GM12878 (cell line): ENCODE measurements around the gene WNT9B. TPM values are rescaled to one million over a fixed set of nuclear protein-coding genes. Genes with fewer than 3 reads are reported as not detected.

ENCODE experiments used
- ATAC-seq: fragments of 200-7000 bp; cut with Tn5 transposase; 3 replicates; pipeline ENCODE4 v1.9.1; 2020; ENCODE audit warnings: mild to moderate bottlenecking, moderate library complexity
- BruUV-seq: library from RNA; stranded (reverse); fragments of 400-500 nt; replicated peaks from 2 replicates; lab custom pipeline; 2021; lab: Mats Ljungman, UMichigan
- CTCF ChIA-PET: fragments of 300-600 bp; sonication (Branson Sonifier 250); formaldehyde crosslinking; extraction: SDS; loops from one replicate; lab custom pipeline; 2021; ENCODE audit warnings: inconsistent platforms; lab: Yijun Ruan, JAX
- POLR2A ChIA-PET: fragments of 350-600 bp; formaldehyde crosslinking; extraction: SDS; loops from one replicate; lab custom pipeline; 2021; ENCODE audit warnings: inconsistent platforms; lab: Charles Lee
- RAD21 ChIA-PET: fragments of 300-600 bp; sonication (Branson Sonifier 250); formaldehyde crosslinking; loops from one replicate; lab custom pipeline; 2023; ENCODE audit warnings: antibody characterized with exemption; ENCODE audit not compliant: unreplicated experiment; lab: Charles Lee
- SMC1A ChIA-PET: fragments of 300-600 bp; sonication (Branson Sonifier 250); formaldehyde crosslinking; loops from one replicate; lab custom pipeline; 2023; ENCODE audit not compliant: unreplicated experiment, uncharacterized antibody; lab: Charles Lee
- DNase-seq: peaks from one replicate; pipeline ENCODE4 v3.0.0-alpha.2; 2011; ENCODE audit warnings: low read depth, low spot score
- FAIRE-seq: peaks from 3 replicates; lab custom pipeline; 2011; peaks lifted over from hg19 to GRCh38; lab: Jason Lieb, UNC
- H2AFZ ChIP-seq: 2 replicates; pipeline ENCODE4 v1.6.0; 2011; ENCODE audit warnings: low read depth, low read length, control low read depth; ENCODE audit not compliant: control insufficient read depth
- H3K27ac ChIP-seq: 2 replicates; pipeline ENCODE4 v1.5.1; 2011; ENCODE audit warnings: control low read depth; ENCODE audit not compliant: control insufficient read depth, insufficient read depth
- H3K27me3 ChIP-seq, 2 experiments: replicated peaks in 1 of 2; 2 replicates each; pipeline versions ENCODE4 v1.6.0 to v1.6.1; 2011; ENCODE audit warnings: low read length in 1 of 2; ENCODE audit not compliant: control insufficient read depth in 2 of 2, insufficient read depth in 2 of 2
- H3K36me3 ChIP-seq, 2 experiments: 2 replicates each; pipeline ENCODE4 v1.5.1; 2011; ENCODE audit warnings: low read length in 1 of 2; ENCODE audit not compliant: control insufficient read depth in 2 of 2, insufficient read depth in 2 of 2
- H3K4me1 ChIP-seq: 2 replicates; pipeline ENCODE4 v1.6.1; 2011; ENCODE audit warnings: mild to moderate bottlenecking, low read length, moderate library complexity, mixed read lengths; ENCODE audit not compliant: control insufficient read depth, insufficient read depth
- H3K4me2 ChIP-seq: 2 replicates; pipeline ENCODE4 v1.6.0; 2011; ENCODE audit warnings: control low read depth; ENCODE audit not compliant: control insufficient read depth, insufficient read depth
- H3K4me3 ChIP-seq: fragments of 200-600 bp; sonication (generic); 2 replicates; pipeline ENCODE4 v1.5.1; 2016
- H3K79me2 ChIP-seq: 2 replicates; pipeline ENCODE4 v1.6.0; 2011; ENCODE audit warnings: low read length; ENCODE audit not compliant: control insufficient read depth, insufficient read depth
- H3K9ac ChIP-seq: 2 replicates; pipeline ENCODE4 v1.8.0; 2011; ENCODE audit warnings: low read length, control low read depth, mixed read lengths; ENCODE audit not compliant: control insufficient read depth, insufficient read depth
- H3K9me3 ChIP-seq: replicated peaks from 3 replicates; pipeline ENCODE4 v1.5.1; 2011; ENCODE audit warnings: mild to moderate bottlenecking, low read length; ENCODE audit not compliant: control insufficient read depth, insufficient read depth
- H4K20me1 ChIP-seq: 2 replicates; pipeline ENCODE4 v1.6.0; 2011; ENCODE audit not compliant: control insufficient read depth, insufficient read depth
- BMI1 ChIP-seq: fragments of 450-650 bp; IDR thresholded peaks from 2 replicates; pipeline ENCODE4 v1.6.1; 2016; ENCODE audit warnings: mild to moderate bottlenecking, moderate library complexity, borderline replicate concordance
- CBX3 ChIP-seq: fragments of 200-600 bp; sonication (generic); IDR thresholded peaks from 2 replicates; pipeline ENCODE4 v1.6.1; 2016; ENCODE audit warnings: low read depth, borderline replicate concordance
- CHD1 ChIP-seq: IDR thresholded peaks from 2 replicates; pipeline ENCODE4 v1.6.1; 2012; ENCODE audit warnings: low read depth, low read length, improper control_type of control experiment
- EZH2 ChIP-seq: IDR thresholded peaks from 2 replicates; pipeline ENCODE4 v1.6.1; 2012; ENCODE audit warnings: low read depth, mild to moderate bottlenecking, control low read depth, inconsistent platforms, low read length, borderline replicate concordance; ENCODE audit not compliant: control insufficient read depth
- HDGF ChIP-seq: fragments of 450-650 bp; IDR thresholded peaks from 2 replicates; pipeline ENCODE4 v1.6.1; 2016; ENCODE audit warnings: antibody characterized with exemption
- NKRF ChIP-seq: fragments of 450-650 bp; conservative IDR thresholded peaks from 2 replicates; pipeline ENCODE4 v1.6.1; 2017; ENCODE audit warnings: mild to moderate bottlenecking, moderate library complexity
- NRF1 ChIP-seq: conservative IDR thresholded peaks from 2 replicates; pipeline ENCODE4 v1.6.1; 2011; ENCODE audit warnings: mild to moderate bottlenecking, low read depth, low read length, improper control_type of control experiment
- POLR2A ChIP-seq: IDR thresholded peaks from 2 replicates; pipeline ENCODE4 v1.6.1; 2011; ENCODE audit warnings: low read depth, mild to moderate bottlenecking, low read length
- POLR2AphosphoS2 ChIP-seq: IDR thresholded peaks from 2 replicates; pipeline ENCODE4 v1.6.1; 2011; ENCODE audit warnings: low read depth, mild to moderate bottlenecking, low read length, improper control_type of control experiment, moderate library complexity
- SMARCA5 ChIP-seq: fragments of 450-650 bp; IDR thresholded peaks from 2 replicates; pipeline ENCODE4 v1.6.1; 2017; ENCODE audit warnings: mild to moderate bottlenecking
- SMC3 ChIP-seq: IDR thresholded peaks from 2 replicates; pipeline ENCODE4 v1.6.1; 2011; ENCODE audit warnings: low read length, improper control_type of control experiment, borderline replicate concordance
- SREBF2 ChIP-seq: IDR thresholded peaks from 2 replicates; pipeline ENCODE4 v1.6.1; 2012; ENCODE audit warnings: mild to moderate bottlenecking, low read length
- STAT3 ChIP-seq: IDR thresholded peaks from 2 replicates; pipeline ENCODE4 v1.6.1; 2011; ENCODE audit warnings: low read depth, low read length, improper control_type of control experiment
- TCF7 ChIP-seq: IDR thresholded peaks from 2 replicates; pipeline ENCODE4 v1.6.1; 2014; ENCODE audit warnings: antibody characterized with exemption, borderline replicate concordance
- YBX1 ChIP-seq: fragments of 450-650 bp; IDR thresholded peaks from 2 replicates; pipeline ENCODE4 v1.6.1; 2016; ENCODE audit warnings: antibody characterized with exemption
- ZNF622 ChIP-seq: fragments of 450-650 bp; IDR thresholded peaks from 2 replicates; pipeline ENCODE4 v1.6.1; 2017; ENCODE audit warnings: mild to moderate bottlenecking, inconsistent platforms
- WGBS: methylation state at CpG from one replicate; pipeline ENCODE4 v1.1.6; 2016; ENCODE audit warnings: low lambda C conversion rate; ENCODE audit not compliant: insufficient replicate concordance, insufficient coverage; ENCODE audit errors: missing lambda C conversion rate; 5-methylcytosine and 5-hydroxymethylcytosine counted together
- in situ Hi-C: fragments of 300-500 bp; cut with MboI; formaldehyde crosslinking; loops from 9 replicates; pipeline ENCODE4 v1.14.3; 2018; ENCODE audit warnings: mixed read lengths
- intact Hi-C: fragments of 100-400 bp; cut with micrococcal nuclease; formaldehyde crosslinking; loops from one replicate; pipeline ENCODE4 v1.14.2; 2022; ENCODE audit not compliant: unreplicated experiment
- polyA plus RNA-seq, 11 experiments: library from polyadenylated mRNA; depleted of rRNA in 4 of 11; unstranded in 6 of 11; stranded (reverse) in 5 of 11; fragments of >200 nt; fragmentation: Nextera tagmentation in 4 of 11; fragmentation: Illumina TruSeq in 1 of 11; extraction: Ambion mirVana in 4 of 11; extraction: Trizol in 1 of 11; gene quantifications; 1 replicate in 1 of 11; 2 replicates in 10 of 11; pipeline versions ENCODE4 v1.2.1 to v1.2.3, GENCODE V29; 2011 to 2016; ENCODE audit warnings: inconsistent platforms in 2 of 11, missing spikeins in 2 of 11, low read depth in 1 of 11
- total RNA-seq, 4 experiments: library from RNA; depleted of rRNA in 3 of 4; stranded (reverse); fragments of >200 nt in 3 of 4; fragmentation: Illumina TruSeq in 1 of 4; extraction: Trizol in 1 of 4; gene quantifications; 2 replicates each; pipeline versions ENCODE4 v1.2.1 to v1.2.3, GENCODE V29; 2013 to 2021
- TF ChIP-seq, protein P1 (sequence below): fragments of 450-650 bp; IDR thresholded peaks from 2 replicates; pipeline ENCODE4 v1.6.1; 2016; ENCODE audit warnings: mild to moderate bottlenecking
- TF ChIP-seq, protein P2 (sequence below): fragments of 450-650 bp; formaldehyde crosslinking; IDR thresholded peaks from 2 replicates; pipeline ENCODE4 v1.5.0; 2022; ENCODE audit warnings: mild to moderate bottlenecking, missing genetic modification characterization

The WNT9B gene
- total and polyA plus RNA-seq, 10 of the 15 experiments (the other 5 are each of a cell fraction or from before 2014, with no cell fraction given), result not detected

DNA sequence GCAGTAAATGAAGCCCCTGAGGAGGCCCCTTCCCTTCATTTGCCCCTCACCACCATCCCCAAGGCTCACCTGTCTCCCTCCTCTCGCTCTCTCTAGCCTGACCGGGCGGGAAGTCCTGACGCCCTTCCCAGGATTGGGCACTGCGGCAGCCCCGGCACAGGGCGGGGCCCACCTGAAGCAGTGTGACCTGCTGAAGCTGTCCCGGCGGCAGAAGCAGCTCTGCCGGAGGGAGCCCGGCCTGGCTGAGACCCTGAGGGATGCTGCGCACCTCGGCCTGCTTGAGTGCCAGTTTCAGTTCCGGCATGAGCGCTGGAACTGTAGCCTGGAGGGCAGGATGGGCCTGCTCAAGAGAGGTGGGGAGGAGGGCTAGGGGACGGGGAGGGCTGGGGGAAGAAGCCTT is 21.0 kb downstream of the WNT9B start:
- Histone ChIP-seq H4K20me1 (no peaks in the 10 kb centered on the region), H3K4me1 (no peaks in the 10 kb centered on the region), H3K4me2 (no peak overlapping the region), H3K4me3 (no peak overlapping the region), H3K36me3 (no peaks in the 10 kb centered on the region), H3K27ac (no peak overlapping the region), H3K79me2 (no peaks in the 10 kb centered on the region), H3K9ac (no peak overlapping the region), H3K9me3 (no peaks in the 10 kb centered on the region), H2AFZ (no peak overlapping the region), H3K27me3 (no peaks in the 10 kb centered on the region)
- intact Hi-C loops, result loop anchor here (10.0 kb wide), 1 partner anchor 48 kb away; no protein-coding TSS in a partner anchor
- CTCF ChIA-PET, result no interaction called here
- ATAC-seq (no peak), FAIRE-seq (no peak), DNase-seq (no peak)
- in situ Hi-C loops, result no loop called here
- BruUV-seq, result no TSS peak
- RAD21 ChIA-PET, result no interaction called here
- POLR2A ChIA-PET, result no interaction called here
- SMC1A ChIA-PET, result no interaction called here
- WGBS, result 61% methylated on average over 14 of the region's 16 CpGs
- TF ChIP-seq NKRF (no peak), NRF1 (no peak), SMC3 (no peak), HDGF (no peak), CBX3 (no peak), POLR2A (no peak), YBX1 (no peak), POLR2AphosphoS2 (no peak), SMARCA5 (no peak), ZNF622 (no peak), SREBF2 (no peak), CHD1 (no peak), BMI1 (no peak), EZH2 (no peak), TCF7 (no peak), STAT3 (no peak)
- TF ChIP-seq, protein P1, sequence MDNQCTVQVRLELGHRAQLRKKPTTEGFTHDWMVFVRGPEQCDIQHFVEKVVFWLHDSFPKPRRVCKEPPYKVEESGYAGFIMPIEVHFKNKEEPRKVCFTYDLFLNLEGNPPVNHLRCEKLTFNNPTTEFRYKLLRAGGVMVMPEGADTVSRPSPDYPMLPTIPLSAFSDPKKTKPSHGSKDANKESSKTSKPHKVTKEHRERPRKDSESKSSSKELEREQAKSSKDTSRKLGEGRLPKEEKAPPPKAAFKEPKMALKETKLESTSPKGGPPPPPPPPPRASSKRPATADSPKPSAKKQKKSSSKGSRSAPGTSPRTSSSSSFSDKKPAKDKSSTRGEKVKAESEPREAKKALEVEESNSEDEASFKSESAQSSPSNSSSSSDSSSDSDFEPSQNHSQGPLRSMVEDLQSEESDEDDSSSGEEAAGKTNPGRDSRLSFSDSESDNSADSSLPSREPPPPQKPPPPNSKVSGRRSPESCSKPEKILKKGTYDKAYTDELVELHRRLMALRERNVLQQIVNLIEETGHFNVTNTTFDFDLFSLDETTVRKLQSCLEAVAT, result no peak
- TF ChIP-seq, protein P2, sequence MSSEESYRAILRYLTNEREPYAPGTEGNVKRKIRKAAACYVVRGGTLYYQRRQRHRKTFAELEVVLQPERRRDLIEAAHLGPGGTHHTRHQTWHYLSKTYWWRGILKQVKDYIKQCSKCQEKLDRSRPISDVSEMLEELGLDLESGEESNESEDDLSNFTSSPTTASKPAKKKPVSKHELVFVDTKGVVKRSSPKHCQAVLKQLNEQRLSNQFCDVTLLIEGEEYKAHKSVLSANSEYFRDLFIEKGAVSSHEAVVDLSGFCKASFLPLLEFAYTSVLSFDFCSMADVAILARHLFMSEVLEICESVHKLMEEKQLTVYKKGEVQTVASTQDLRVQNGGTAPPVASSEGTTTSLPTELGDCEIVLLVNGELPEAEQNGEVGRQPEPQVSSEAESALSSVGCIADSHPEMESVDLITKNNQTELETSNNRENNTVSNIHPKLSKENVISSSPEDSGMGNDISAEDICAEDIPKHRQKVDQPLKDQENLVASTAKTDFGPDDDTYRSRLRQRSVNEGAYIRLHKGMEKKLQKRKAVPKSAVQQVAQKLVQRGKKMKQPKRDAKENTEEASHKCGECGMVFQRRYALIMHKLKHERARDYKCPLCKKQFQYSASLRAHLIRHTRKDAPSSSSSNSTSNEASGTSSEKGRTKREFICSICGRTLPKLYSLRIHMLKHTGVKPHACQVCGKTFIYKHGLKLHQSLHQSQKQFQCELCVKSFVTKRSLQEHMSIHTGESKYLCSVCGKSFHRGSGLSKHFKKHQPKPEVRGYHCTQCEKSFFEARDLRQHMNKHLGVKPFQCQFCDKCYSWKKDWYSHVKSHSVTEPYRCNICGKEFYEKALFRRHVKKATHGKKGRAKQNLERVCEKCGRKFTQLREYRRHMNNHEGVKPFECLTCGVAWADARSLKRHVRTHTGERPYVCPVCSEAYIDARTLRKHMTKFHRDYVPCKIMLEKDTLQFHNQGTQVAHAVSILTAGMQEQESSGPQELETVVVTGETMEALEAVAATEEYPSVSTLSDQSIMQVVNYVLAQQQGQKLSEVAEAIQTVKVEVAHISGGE (CRISPR knock-in tag), result no peak
